NOMO-1 (cell line): ENCODE data around the gene SLC2A10.

Experiments
- DNase-seq, 2 experiments: peaks; one replicate each; lab custom pipeline; 2025; ENCODE audit not compliant: unreplicated experiment in 2 of 2; lab: John Stamatoyannopoulos, UW

Gene SLC2A10

GRCh38 chr20:46681032-46681854 lies 28.2 kb upstream of the SLC2A10 start:
- peak; percentile 33 to 79 for DNase-seq

- DNase-seq, result no peak
These were observed 27.2 kb upstream of the SLC2A10 start for GRCh38 chr20:46682063-46682821.

DNA sequence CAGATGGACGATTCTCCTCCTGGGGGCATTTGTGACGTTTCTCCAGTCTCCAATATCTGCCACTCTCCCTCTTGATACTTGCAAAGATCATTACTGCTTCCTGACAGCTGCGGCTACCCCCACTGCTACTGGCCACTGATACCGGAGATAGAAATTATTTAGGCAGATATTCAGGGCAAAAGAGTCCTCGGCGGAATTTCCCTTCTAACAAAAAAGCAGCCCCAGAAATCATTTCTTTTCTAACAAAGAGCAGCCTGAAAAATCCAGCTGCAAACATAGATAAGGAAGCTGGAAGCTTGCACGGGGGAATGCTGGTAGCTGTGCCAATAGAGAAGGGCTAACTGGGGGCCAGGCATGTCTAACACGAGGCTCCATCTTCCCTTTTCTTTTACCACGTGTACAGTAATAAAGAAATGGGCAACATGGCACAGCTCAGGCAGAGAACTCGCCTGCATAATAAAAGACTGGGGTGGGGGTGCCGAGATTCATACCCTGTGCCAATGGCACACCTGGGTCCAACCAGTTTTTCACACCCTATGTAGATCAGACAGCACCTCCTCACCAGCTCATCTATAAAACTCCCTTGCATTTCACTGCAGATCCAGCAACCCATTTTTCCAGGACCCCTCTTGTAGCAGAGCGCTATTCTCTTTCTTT lies 26.3 kb upstream of the SLC2A10 start:
- DNase-seq, result no peak

DNA sequence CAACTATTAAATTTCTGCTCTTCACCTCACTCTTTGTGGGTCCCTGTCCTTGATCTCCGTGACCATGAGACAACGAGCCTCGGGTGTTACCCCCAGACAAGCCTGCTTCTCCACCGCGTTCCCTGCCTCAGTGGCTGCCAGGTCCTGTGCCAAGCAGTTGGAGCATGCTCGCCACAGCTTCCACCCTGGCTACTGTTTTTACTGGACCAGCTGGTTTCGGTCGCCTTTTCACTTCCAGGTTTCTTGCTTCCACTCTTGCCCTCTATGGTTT lies 25.8 kb upstream of the SLC2A10 start:
- DNase-seq, result no peak

DNA sequence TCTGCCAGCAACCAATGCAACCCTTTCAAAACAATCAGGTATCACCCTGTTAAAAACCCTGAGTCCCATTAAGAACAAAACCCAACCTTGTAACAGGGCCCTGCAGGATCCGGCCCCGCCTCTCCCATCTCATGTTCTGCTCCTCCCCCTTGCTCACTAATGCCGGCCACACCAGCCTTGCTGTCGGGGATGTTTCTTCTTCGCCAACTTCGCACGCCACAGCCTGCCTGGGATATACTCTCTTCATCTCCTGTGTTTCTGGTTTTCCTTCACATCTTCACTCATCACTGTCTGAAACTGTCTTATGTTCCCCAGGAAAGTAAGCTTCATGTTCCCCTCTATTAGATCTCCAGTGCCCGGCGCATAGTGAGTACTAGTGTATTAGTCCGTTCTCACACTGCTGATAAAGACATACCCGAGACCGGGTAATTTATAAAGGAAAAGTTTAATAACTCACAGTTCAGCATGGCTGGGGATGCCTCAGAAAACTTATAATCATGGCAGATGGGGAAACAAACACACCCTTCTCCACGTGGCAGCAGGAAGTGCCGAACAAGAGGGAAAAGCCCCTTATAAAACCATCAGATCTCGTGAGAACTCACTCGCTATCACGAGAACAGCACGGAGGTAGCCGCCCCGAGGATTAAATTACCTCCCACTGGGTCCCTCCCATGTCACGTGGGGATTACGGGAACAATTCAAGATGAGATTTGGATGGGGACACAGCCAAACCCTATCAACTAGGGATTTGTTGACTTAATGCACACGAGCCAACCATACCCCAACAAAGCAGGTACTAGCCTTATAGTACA lies 25.3 kb upstream of the SLC2A10 start:
- no peak for DNase-seq

GRCh38 chr20:46688151-46689081 lies 21.0 kb upstream of the SLC2A10 start:
- DNase-seq, result peak in 1 of 2 experiments; percentile 48

DNA sequence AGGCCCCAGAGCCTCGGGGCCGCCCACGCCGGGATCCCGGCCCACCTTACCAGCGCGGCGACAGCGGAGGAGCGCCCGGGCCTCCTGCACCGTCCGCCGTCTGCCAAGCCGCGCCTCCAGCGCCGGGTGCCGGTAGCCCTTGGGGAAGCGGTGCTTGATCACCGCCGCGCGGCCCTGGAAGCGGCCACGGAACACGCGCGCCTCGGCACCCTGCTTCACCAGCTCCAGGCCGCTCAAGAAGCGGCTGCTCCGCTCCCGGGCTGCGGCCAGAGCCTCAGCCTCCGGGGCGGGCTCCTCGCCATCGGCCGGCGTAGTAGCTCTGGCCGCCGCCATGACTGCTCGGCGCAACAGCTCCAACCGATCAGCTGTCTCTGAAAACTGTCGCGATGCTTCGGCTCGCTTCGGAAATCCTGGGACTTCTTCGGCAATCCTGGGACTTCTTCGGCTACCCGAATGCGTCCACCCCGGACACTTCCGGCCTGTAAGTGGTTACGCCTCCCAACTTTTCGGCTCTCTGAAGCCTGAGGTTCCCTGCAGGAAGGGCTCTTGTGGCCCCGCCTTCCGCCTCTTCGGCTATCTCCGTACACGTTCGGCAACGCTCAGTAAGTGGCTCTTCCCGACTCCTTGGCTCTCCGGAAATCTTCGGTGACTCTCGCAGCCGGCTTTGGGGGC lies 20.2 kb upstream of the SLC2A10 start, which contains the start of gene TP53RK:
Gene TP53RK (minus strand): TSS at position 363 of the 672 bp plus-strand sequence. CDS start 30 bp downstream, at position 333.
- peak; percentile 99 to 100 for DNase-seq

DNA sequence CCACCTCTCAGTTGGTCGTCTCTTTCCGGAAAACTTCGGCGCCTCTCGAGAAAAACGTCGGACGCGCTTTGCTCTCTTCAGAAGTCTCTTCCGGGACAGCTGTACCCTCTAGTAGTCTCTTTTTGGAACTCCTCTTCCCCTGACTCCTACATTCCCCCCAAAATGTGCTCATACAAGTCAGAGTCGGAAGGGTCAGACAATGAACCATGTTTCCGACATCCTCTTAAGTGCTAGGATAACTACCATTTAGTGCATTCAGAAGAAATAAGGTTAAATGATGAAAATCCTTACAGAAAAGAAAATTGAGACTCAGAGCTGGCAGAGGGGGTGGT lies 19.7 kb upstream of the SLC2A10 start:
- DNase-seq, result no peak

GRCh38 chr20:46690219-46691106 lies 19.0 kb upstream of the SLC2A10 start:
- DNase-seq, result peak; percentile 51 to 74

GRCh38 chr20:46691196-46691595 lies 18.3 kb upstream of the SLC2A10 start:
- DNase-seq, result no peak

GRCh38 chr20:46694484-46694883 lies 15.0 kb upstream of the SLC2A10 start:
- DNase-seq, result peak; percentile 81 to 88

- DNase-seq, result peak; percentile 66 to 75
These were observed 13.6 kb upstream of the SLC2A10 start for GRCh38 chr20:46695892-46696291.

DNA sequence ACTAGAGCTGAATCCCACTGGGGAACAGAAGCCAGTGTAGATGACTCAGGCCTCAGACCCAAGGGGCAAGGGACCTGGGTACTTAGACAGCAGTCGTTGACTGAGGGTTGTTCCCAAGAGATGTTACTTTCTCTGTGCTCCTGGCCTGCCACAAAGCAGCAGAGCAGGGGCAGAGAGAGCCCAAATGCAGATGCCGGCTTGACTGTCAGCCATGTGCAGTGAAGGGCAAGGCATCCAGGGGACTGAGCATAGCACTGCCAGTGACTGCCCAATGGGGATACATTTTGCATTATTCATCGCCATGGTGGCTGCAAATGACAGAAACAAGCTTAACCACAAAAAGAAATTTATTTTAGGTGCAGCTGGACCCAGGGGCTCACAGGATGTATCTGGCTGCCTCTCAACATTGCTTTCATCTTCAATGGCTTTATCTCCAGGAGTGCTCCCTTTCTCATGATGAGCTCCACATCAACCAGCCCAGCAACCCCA lies 12.6 kb upstream of the SLC2A10 start:
- DNase-seq, result no peak

GRCh38 chr20:46698788-46699187 lies 10.7 kb upstream of the SLC2A10 start:
- DNase-seq, result no peak

DNA sequence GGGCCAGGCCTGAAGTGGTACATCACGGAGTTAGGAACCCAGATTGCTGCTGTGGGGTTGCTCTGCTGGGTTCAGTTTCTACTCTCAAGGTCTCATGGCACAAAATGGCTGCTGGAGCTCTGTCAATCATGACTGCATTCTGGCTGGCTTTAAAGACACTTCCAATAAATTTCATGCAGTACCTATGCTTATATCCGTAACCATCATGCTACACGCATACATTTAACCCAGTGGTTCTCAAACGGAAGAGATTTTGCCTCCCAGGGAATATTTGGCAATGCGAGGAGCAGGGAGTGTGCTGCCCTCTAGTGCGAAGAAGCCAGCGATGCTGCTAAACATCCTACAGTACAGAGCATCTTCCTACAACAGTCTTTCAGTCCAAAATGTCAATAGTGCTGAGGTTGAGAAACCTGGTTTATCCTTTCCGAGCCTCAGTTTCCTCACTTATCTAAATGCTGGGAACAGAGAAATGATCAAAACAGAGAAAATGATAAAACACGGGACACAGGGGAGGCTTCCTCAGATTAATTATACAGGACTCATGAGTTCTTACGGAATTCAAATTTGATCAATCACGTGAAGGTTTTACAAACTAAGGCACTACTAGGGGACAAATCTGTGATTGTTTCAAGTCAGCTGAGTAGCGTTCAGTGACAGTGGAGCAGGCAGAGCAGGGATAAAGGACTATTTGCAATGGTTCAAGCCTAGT lies 9.6 kb upstream of the SLC2A10 start:
- peak in 1 of 2 experiments; percentile 39 for DNase-seq

DNA sequence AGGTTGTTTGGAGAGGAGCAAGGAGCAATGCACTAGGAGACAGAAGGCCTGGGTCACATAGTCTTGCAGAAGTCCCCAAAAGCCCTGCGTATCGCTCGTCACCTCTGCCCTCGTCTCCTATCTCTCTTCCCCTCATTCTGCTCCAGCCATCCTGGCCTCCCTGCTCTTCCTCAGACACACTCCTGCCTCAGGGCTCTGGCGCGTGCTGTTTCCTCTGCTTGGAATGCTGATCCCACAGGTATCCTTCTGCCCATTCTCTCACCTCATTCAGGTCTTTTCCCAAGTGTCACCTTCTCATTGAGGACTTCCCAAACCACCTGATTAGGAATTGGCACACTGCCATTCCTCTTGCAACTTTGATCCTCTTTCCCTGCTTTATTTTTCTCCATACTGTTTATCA lies 9.0 kb upstream of the SLC2A10 start:
- DNase-seq, result no peak

- DNase-seq, result no peak
These were observed 8.4 kb upstream of the SLC2A10 start for GRCh38 chr20:46701057-46701456.
